Vagina (tissue), 2 donors: ENCODE measurements around the gene CLEC9A. TPM values are rescaled to one million over a fixed set of nuclear protein-coding genes. Genes with fewer than 3 reads are reported as not detected.

ENCODE experiments used
- DNase-seq, 2 donors: peaks; one replicate each; pipeline ENCODE4 v3.0.0-alpha.2; 2017; ENCODE audit errors: extremely low spot score in 2 of 2
- H3K27ac ChIP-seq: fragments of 200-600 bp; sonication (generic); one replicate; pipeline ENCODE4 v1.5.1; 2019
- H3K27me3 ChIP-seq: fragments of 200-600 bp; sonication (generic); one replicate; pipeline ENCODE4 v1.5.1; 2019
- H3K36me3 ChIP-seq, 2 donors: fragments of 200-600 bp; sonication (generic); one replicate each; pipeline ENCODE4 v1.5.1; 2017 to 2019
- H3K4me1 ChIP-seq: fragments of 200-600 bp; sonication (generic); one replicate; pipeline ENCODE4 v1.5.1; 2019
- H3K4me3 ChIP-seq, 2 donors: fragments of 200-600 bp; sonication (generic); 1 replicate in 1 of 2; 2 replicates in 1 of 2; pipeline ENCODE4 v1.5.1; 2016 to 2019
- H3K9me3 ChIP-seq: fragments of 200-600 bp; sonication (generic); one replicate; pipeline ENCODE4 v1.5.1; 2019
- CTCF ChIP-seq, 3 experiments: fragments of 450-650 bp in 2 of 3; fragments of 200-600 bp in 1 of 3; sonication (generic) in 1 of 3; IDR thresholded peaks; one replicate each; pipeline ENCODE4 v1.5.1; 2017 to 2019; ENCODE audit warnings: antibody characterized with exemption in 3 of 3, mild to moderate bottlenecking in 2 of 3, moderate library complexity in 2 of 3
- POLR2A ChIP-seq, 2 donors: fragments of 450-650 bp; IDR thresholded peaks; one replicate each; pipeline ENCODE4 v1.6.1; 2017; ENCODE audit warnings: antibody characterized with exemption in 2 of 2, mild to moderate bottlenecking in 2 of 2, moderate library complexity in 2 of 2
- POLR2AphosphoS5 ChIP-seq, 2 donors: sonication (generic); formaldehyde crosslinking; IDR thresholded peaks; one replicate each; pipeline ENCODE4 v1.9.0; 2017; ENCODE audit warnings: antibody characterized with exemption in 2 of 2, mild to moderate bottlenecking in 2 of 2, low read depth in 1 of 2; ENCODE audit not compliant: insufficient read depth in 1 of 2
- intact Hi-C: fragments of 100-400 bp; cut with DNase I; formaldehyde crosslinking; loops from one replicate; pipeline ENCODE4 v1.15.1; 2023
- total RNA-seq: library from RNA; depleted of rRNA; stranded (reverse); fragments of >200 nt; gene quantifications from one replicate; pipeline ENCODE4 v1.2.3, GENCODE V29; 2016

CLEC9A gene
- total RNA-seq, 1 donor from 2014 or later = not detected

DNA sequence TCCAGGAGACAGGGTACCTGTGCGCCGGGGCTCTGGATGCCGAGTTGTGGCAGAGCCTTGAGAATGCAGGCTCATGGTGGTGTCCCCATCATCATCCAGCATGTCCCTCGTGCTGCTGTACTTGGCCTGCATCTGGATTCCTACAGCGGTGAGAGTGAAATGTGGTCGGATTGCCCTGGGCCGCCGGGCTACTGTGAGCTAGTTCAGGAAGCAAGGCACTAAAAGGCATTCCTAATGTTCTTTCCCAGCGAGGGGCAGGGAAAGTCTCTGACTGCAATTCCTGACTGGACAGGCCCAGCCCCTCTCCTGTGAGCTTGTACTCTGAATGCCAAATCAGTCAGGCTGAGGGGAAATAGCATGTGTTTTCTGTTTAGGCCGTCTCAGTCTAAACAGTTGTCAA lies 68.3 kb downstream of the CLEC9A start, which contains the start of gene CLEC1A:
Gene CLEC1A (minus strand): TSS at position 195 of the 400 bp plus-strand sequence. CDS start 63 bp downstream, at position 132.
- H3K9me3 ChIP-seq = no peaks in the 10 kb centered on the region
- TF ChIP-seq POLR2A (IDR thresholded peaks at IDR 0.05) = no peak
- peak; percentile 33 to 63 for TF ChIP-seq POLR2AphosphoS5 (IDR thresholded peaks at IDR 0.05; ENCODE audit: insufficient read depth in 1 of 2, low read depth in 1 of 2)
- peak within 1 kb of the TSS; percentile 59 for H3K27ac ChIP-seq
- H3K27me3 ChIP-seq = no peaks in the 10 kb centered on the region
- H3K4me1 ChIP-seq = peaks cover 17% of the 10 kb centered on the region
- intact Hi-C loops = no loop called here
- DNase-seq = no peak
- no peaks in the 10 kb centered on the region for H3K36me3 ChIP-seq
- H3K4me3 ChIP-seq = peak within 1 kb of the TSS in 1 of 2 donors; percentile 21

GRCh38 chr12:10101042-10101579 lies 70.6 kb downstream of the CLEC9A start:
- Histone ChIP-seq H3K4me1 (peaks cover 17% of the 10 kb centered on the region), H3K27ac (peak overlapping the region; percentile 54), H3K4me3 (no peak overlapping the region), H3K9me3 (no peaks in the 10 kb centered on the region), H3K36me3 (no peaks in the 10 kb centered on the region), H3K27me3 (no peaks in the 10 kb centered on the region)
- no peak for DNase-seq
- TF ChIP-seq POLR2AphosphoS5 (IDR thresholded peaks at IDR 0.05; ENCODE audit: insufficient read depth in 1 of 2, low read depth in 1 of 2) (no peak), CTCF (IDR thresholded peaks at IDR 0.05) (no peak), POLR2A (IDR thresholded peaks at IDR 0.05) (no peak)
- intact Hi-C loops = no loop called here

DNA sequence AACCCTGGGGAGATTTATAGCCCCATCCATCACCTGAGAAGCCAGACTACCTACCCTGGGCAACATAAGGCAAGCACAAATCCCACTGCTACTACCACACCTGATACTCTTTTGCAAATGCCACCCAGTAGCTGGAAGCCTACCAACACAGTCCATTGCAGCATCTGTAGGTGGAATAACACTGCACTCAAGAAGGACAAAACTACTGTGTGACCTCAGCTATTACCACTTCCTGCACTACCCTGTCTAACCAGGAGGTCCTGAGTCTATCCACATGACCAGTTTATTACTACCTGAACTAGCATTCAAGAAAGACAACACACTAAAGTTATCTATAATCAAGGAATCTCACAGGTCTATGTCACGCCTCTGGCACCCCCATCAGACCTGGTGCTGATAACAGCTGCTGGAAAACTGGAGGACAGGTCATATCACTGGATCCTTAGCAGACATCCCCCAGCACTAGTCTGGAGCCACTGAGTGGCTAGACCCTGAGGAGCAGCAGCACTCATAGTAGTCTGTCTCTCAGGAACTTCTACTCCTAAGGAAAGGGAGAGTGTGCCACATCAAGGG lies 71.3 kb downstream of the CLEC9A start:
- no peak overlapping the region for H3K27ac ChIP-seq
- H3K4me1 ChIP-seq = peaks cover 17% of the 10 kb centered on the region
- no peaks in the 10 kb centered on the region for H3K27me3 ChIP-seq
- H3K36me3 ChIP-seq = no peaks in the 10 kb centered on the region
- H3K9me3 ChIP-seq = no peaks in the 10 kb centered on the region
- TF ChIP-seq POLR2A (IDR thresholded peaks at IDR 0.05) (no peak), POLR2AphosphoS5 (IDR thresholded peaks at IDR 0.05; ENCODE audit: insufficient read depth in 1 of 2, low read depth in 1 of 2) (no peak), CTCF (IDR thresholded peaks at IDR 0.05) (no peak)
- DNase-seq = no peak
- intact Hi-C loops = no loop called here
- no peak overlapping the region for H3K4me3 ChIP-seq

DNA sequence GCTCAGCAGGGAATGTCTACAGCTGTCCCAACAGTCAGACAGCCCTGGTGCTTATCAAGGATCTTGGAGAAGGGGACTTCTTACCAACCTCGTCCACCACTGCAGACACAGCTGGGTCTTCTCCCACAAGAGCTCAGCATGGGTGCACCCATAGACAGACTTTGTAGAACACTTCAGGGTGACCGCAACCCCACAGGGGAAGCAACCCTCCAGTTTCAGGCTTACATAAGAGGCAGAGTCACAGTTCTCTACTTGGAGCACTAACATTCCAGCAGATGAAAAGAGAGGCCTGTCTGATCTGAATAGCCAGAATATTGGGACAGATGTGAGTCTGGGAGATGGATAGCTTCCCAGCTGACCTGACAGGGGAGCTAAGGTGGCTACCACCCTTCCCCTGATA lies 71.8 kb downstream of the CLEC9A start:
- no peaks in the 10 kb centered on the region for H3K36me3 ChIP-seq
- peaks cover 17% of the 10 kb centered on the region for H3K4me1 ChIP-seq
- no peak for TF ChIP-seq CTCF (IDR thresholded peaks at IDR 0.05)
- TF ChIP-seq POLR2AphosphoS5 (IDR thresholded peaks at IDR 0.05; ENCODE audit: insufficient read depth in 1 of 2, low read depth in 1 of 2) = no peak
- TF ChIP-seq POLR2A (IDR thresholded peaks at IDR 0.05) = no peak
- no peaks in the 10 kb centered on the region for H3K27me3 ChIP-seq
- intact Hi-C loops = no loop called here
- H3K9me3 ChIP-seq = no peaks in the 10 kb centered on the region
- no peak for DNase-seq
- H3K4me3 ChIP-seq = no peak overlapping the region
- H3K27ac ChIP-seq = no peak overlapping the region

DNA sequence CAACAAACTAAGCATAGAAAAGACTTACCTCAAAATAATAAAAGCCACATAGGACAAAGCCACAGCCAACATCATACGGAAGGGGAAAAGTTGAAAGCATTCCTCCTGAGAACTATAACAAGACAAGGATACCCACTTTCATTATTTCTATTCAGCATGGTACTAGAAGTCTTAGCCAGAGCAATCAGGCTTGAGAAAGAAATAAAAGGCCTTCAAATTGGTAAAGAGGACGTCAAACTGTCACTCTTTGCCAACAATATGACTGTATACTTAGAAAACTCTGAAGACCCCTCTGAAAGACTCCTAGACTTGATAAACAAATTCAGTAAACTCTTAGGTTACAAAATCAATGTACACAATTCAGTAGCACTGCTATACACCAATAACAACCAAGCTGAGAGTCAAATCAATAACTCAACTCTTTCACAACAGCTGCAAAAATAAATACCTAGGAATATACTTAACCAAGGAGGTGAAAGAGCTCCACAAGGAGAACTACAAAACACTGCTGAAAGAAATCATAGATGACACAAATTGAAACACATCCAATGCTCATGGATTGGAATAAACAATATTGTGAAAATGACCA lies 79.9 kb downstream of the CLEC9A start:
- no peak for DNase-seq
- Histone ChIP-seq H3K27ac (no peak overlapping the region), H3K27me3 (no peaks in the 10 kb centered on the region), H3K4me3 (no peak overlapping the region), H3K36me3 (no peaks in the 10 kb centered on the region), H3K9me3 (no peaks in the 10 kb centered on the region), H3K4me1 (no peaks in the 10 kb centered on the region)
- TF ChIP-seq CTCF (IDR thresholded peaks at IDR 0.05) = no peak
- no peak for TF ChIP-seq POLR2A (IDR thresholded peaks at IDR 0.05)
- TF ChIP-seq POLR2AphosphoS5 (IDR thresholded peaks at IDR 0.05; ENCODE audit: insufficient read depth in 1 of 2, low read depth in 1 of 2) = no peak
- intact Hi-C loops = no loop called here
